PC-9 (cell line): ENCODE measurements around the gene LRRC30. TPM values are rescaled to one million over a fixed set of nuclear protein-coding genes. Genes with fewer than 3 reads are reported as not detected.

Source experiments
- BruUV-seq: library from RNA; stranded (reverse); fragments of 400-500 nt; replicated peaks from 2 replicates; lab custom pipeline; 2021; lab: Mats Ljungman, UMichigan
- CTCF ChIA-PET: fragments of 300-600 bp; sonication (Branson Sonifier 250); formaldehyde crosslinking; loops from one replicate; lab custom pipeline; 2022; ENCODE audit warnings: antibody characterized with exemption; lab: Charles Lee
- POLR2A ChIA-PET: fragments of 300-600 bp; sonication (Branson Sonifier 250); formaldehyde crosslinking; loops from one replicate; lab custom pipeline; 2022; ENCODE audit warnings: antibody characterized with exemption; ENCODE audit not compliant: unreplicated experiment; lab: Charles Lee
- DNase-seq, 2 experiments: peaks; one replicate each; pipeline versions ENCODE4 v3.0.0 to v3.0.0-alpha.2; 2015 to 2022; ENCODE audit warnings: mixed read lengths in 1 of 2
- H2AFZ ChIP-seq: fragments of 200-600 bp; sonication (generic); 2 replicates; pipeline ENCODE4 v1.8.1; 2017; ENCODE audit warnings: antibody characterized with exemption
- H3F3A ChIP-seq: fragments of 200-600 bp; sonication (generic); 2 replicates; pipeline ENCODE4 v1.8.1; 2017; ENCODE audit warnings: antibody characterized with exemption, mild to moderate bottlenecking, low read depth; ENCODE audit not compliant: insufficient read depth
- H3K27ac ChIP-seq: fragments of 200-600 bp; sonication (generic); 2 replicates; pipeline ENCODE4 v1.6.1; 2016; ENCODE audit warnings: mixed run types
- H3K27me3 ChIP-seq: fragments of 200-600 bp; sonication (generic); 2 replicates; pipeline ENCODE4 v1.6.1; 2016; ENCODE audit warnings: low read depth, mixed run types; ENCODE audit not compliant: insufficient read depth
- H3K36me3 ChIP-seq: fragments of 200-600 bp; sonication (generic); 2 replicates; pipeline ENCODE4 v1.6.1; 2016; ENCODE audit warnings: low read depth, mixed run types
- H3K4me1 ChIP-seq: fragments of 200-600 bp; sonication (generic); replicated peaks from 2 replicates; pipeline ENCODE4 v1.6.1; 2016; ENCODE audit warnings: mixed run types; ENCODE audit not compliant: insufficient read depth
- H3K4me2 ChIP-seq: fragments of 200-600 bp; sonication (generic); 2 replicates; pipeline ENCODE4 v1.6.1; 2017; ENCODE audit warnings: mixed run types
- H3K4me3 ChIP-seq: fragments of 200-600 bp; sonication (generic); 2 replicates; pipeline ENCODE4 v1.6.1; 2016; ENCODE audit warnings: mixed run types
- H3K79me2 ChIP-seq: fragments of 200-600 bp; sonication (generic); 2 replicates; pipeline ENCODE4 v1.6.1; 2017; ENCODE audit warnings: low read depth, mixed run types
- H3K9me2 ChIP-seq: fragments of 200-600 bp; sonication (generic); 2 replicates; pipeline ENCODE4 v1.8.1; 2017; ENCODE audit warnings: mild to moderate bottlenecking; ENCODE audit not compliant: insufficient read depth
- H3K9me3 ChIP-seq: fragments of 200-600 bp; sonication (generic); 2 replicates; pipeline ENCODE4 v1.8.1; 2016; ENCODE audit warnings: low read depth; ENCODE audit not compliant: insufficient read depth
- H4K20me1 ChIP-seq: fragments of 200-600 bp; sonication (generic); 2 replicates; pipeline ENCODE4 v1.8.1; 2017; ENCODE audit not compliant: insufficient read depth
- CTCF ChIP-seq: fragments of 200-600 bp; sonication (generic); conservative IDR thresholded peaks from 2 replicates; pipeline ENCODE4 v1.6.1; 2017; ENCODE audit warnings: mixed run types, antibody characterized with exemption, mild to moderate bottlenecking, moderate library complexity
- EZH2 ChIP-seq: fragments of 200-600 bp; sonication (generic); IDR thresholded peaks from 2 replicates; pipeline ENCODE4 v1.8.0; 2017; ENCODE audit warnings: antibody characterized with exemption, low read depth
- intact Hi-C: fragments of 100-400 bp; cut with micrococcal nuclease; formaldehyde crosslinking; loops from one replicate; pipeline ENCODE4 v1.10.0; 2022; ENCODE audit not compliant: unreplicated experiment
- total RNA-seq: library from RNA; stranded (reverse); gene quantifications from 2 replicates; pipeline ENCODE4 v1.2.3, GENCODE V29; 2021

LRRC30 gene
- total RNA-seq, 1 experiment from 2014 or later, result not detected

DNA sequence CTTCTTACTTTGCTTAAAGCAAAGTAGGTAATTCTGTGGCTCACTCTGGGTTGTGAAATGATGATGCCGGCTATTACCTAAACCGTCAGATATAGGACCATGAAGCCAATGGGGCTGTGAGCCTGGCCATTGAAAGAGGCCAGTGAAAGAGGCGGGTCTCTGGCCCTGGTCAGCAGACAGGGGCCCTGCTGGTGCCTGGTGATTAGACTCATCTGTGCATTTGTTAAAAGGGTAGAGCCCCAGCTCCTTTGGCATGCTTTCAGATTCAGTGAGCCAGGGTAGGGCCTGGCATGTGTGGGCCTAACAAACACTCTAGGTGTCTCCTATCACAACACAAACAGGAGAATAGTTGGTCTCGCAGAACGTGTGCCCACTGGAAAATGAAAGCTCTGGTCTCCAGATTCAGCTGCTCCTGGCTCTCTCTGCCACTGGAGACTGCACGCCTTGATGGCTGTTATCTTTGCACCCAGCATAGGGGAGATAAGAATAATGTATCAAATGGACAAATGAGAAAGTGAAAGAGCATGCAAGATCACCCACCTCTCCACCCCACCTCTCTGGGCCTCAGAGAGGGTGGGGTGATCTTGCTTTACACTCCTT, 6.9 kb downstream of the LRRC30 start:
- Histone ChIP-seq H3K9me3 (no peaks in the 10 kb centered on the region), H3K4me3 (no peak overlapping the region), H3K27ac (no peak overlapping the region), H3K4me1 (no peaks in the 10 kb centered on the region), H3K27me3 (peaks cover 76% of the 10 kb centered on the region), H3K4me2 (no peak overlapping the region), H3F3A (no peaks in the 10 kb centered on the region), H4K20me1 (no peaks in the 10 kb centered on the region), H3K79me2 (no peaks in the 10 kb centered on the region), H3K36me3 (no peaks in the 10 kb centered on the region), H3K9me2 (no peaks in the 10 kb centered on the region), H2AFZ (no peak overlapping the region)
- no peak for DNase-seq
- intact Hi-C loops, result no loop called here
- CTCF ChIA-PET, result no interaction called here
- TF ChIP-seq EZH2 (no peak), CTCF (no peak)
- POLR2A ChIA-PET, result no interaction called here
- no TSS peak for BruUV-seq

DNA sequence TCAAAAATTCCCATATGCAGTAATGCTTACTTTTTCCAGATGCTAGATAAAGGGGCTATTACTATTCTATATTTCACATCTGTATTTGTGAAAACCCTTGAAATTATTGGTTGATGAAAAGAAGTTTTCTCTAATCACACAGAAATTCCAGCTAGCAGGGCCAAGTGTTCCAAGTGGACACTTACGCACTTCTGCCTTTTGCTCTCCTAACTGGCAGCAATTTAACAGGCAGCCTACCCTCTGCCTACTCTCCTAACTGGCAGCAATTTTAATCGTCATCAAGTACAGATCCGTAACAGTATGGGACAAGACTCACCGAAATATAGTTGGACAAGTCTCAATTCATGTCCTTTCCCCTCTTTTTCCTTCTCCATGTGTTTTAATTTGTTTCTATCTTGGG, 12.0 kb downstream of the LRRC30 start:
- H3K9me3 ChIP-seq, result no peaks in the 10 kb centered on the region
- no peak for TF ChIP-seq CTCF
- TF ChIP-seq EZH2, result no peak

GRCh38 chr18:7248877-7249276, 18.0 kb downstream of the LRRC30 start:
- no peaks in the 10 kb centered on the region for H3K4me1 ChIP-seq
- CTCF ChIA-PET, result no interaction called here

More for the DNA sequence above, 12.0 kb downstream of the LRRC30 start:
- POLR2A ChIA-PET, result no interaction called here
- CTCF ChIA-PET, result interaction anchor here (0.5 kb wide), 1 partner anchor 283 kb away, joined by 6 read pairs; no protein-coding TSS in a partner anchor
- Histone ChIP-seq H3K36me3 (no peaks in the 10 kb centered on the region), H3K4me2 (no peak overlapping the region), H3K9me2 (no peaks in the 10 kb centered on the region), H3K4me3 (no peak overlapping the region), H3K4me1 (no peaks in the 10 kb centered on the region), H3K27me3 (peaks cover 74% of the 10 kb centered on the region), H3F3A (no peaks in the 10 kb centered on the region), H2AFZ (no peak overlapping the region), H3K27ac (no peak overlapping the region), H4K20me1 (no peaks in the 10 kb centered on the region), H3K79me2 (no peaks in the 10 kb centered on the region)
- no peak for DNase-seq
- intact Hi-C loops, result no loop called here
- BruUV-seq, result no TSS peak

More at GRCh38 chr18:7248877-7249276, 18.0 kb downstream of the LRRC30 start:
- Histone ChIP-seq H2AFZ (no peak overlapping the region), H3K36me3 (no peaks in the 10 kb centered on the region), H3K27ac (no peak overlapping the region), H3K4me2 (no peak overlapping the region), H3K9me2 (no peaks in the 10 kb centered on the region), H4K20me1 (no peaks in the 10 kb centered on the region), H3K27me3 (peaks cover 79% of the 10 kb centered on the region), H3K4me3 (no peak overlapping the region), H3K9me3 (no peaks in the 10 kb centered on the region), H3K79me2 (no peaks in the 10 kb centered on the region), H3F3A (no peaks in the 10 kb centered on the region)
- TF ChIP-seq EZH2 (no peak), CTCF (no peak)
- intact Hi-C loops, result no loop called here
- no peak for DNase-seq
- POLR2A ChIA-PET, result no interaction called here
- no TSS peak for BruUV-seq
